HG03521 (cell line): ENCODE results near the gene CBLB.

Experiments used
- ATAC-seq: cut with Tn5 transposase; IDR thresholded peaks from one replicate; pipeline ENCODE4 v1.9.1; 2021; ENCODE audit warnings: mild to moderate bottlenecking, moderate library complexity; ENCODE audit not compliant: unreplicated experiment

Gene CBLB

DNA sequence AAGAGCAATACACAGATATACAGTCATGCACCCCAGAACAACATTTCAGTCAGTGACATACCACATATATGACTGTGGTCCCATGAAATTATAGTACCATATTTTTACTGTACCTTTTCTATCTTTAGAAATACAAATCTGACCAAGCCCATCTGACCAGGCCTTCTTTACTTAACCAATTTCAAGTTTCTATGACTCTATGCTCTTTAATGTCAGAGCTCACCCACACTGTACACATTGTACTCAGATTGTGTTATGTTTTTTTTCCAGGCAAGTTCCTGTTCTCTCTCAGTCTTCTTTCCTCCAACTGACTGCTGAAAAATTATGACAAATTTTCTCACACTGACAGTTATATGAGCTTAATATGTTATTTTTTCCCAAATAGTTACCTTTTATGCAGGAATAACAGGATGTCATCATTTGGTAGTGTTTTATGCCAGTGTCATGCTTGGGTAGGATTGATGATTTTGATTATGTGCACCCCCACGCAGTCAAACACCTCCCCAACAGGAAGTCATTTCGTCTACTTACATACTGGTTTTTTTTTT is 8.0 kb upstream of the CBLB start:
- ATAC-seq: no peak

- ATAC-seq: no peak
Measured at GRCh38 chr3:105869861-105870755, 1.3 kb upstream of the CBLB start.

DNA sequence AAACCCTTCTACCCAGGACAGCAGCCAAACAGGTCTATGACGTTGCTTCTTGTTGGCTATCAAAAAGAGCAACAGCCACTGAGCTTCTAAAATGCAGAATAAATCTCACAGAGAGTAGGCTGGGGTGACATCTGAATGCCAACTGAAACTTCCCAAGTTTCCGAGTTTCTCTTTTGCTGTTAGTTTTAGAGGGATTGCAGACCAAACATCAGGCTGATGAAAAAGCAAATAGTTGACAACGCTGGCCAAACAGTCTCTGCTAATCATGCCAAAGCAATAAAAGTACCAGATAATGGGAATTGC is 670 bp upstream of the CBLB start:
- ATAC-seq: no peak

DNA sequence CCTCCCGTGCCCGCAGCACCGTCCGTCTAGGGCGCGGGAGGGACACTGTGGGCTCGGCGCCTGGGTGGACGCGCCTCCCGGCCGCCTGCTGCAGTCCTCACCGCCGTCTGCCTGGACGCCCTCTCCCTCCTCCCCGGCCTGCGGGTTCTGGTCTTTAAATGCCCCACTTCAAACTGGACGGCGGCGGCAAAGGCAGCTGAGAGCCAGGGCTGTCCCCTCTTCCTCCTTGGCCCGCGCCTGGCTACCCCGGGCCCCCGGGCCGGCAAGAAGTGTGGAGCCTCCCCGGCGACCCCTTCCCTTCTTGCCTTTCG is 426 bp downstream of the CBLB start:
- ATAC-seq: peak; percentile 7

DNA sequence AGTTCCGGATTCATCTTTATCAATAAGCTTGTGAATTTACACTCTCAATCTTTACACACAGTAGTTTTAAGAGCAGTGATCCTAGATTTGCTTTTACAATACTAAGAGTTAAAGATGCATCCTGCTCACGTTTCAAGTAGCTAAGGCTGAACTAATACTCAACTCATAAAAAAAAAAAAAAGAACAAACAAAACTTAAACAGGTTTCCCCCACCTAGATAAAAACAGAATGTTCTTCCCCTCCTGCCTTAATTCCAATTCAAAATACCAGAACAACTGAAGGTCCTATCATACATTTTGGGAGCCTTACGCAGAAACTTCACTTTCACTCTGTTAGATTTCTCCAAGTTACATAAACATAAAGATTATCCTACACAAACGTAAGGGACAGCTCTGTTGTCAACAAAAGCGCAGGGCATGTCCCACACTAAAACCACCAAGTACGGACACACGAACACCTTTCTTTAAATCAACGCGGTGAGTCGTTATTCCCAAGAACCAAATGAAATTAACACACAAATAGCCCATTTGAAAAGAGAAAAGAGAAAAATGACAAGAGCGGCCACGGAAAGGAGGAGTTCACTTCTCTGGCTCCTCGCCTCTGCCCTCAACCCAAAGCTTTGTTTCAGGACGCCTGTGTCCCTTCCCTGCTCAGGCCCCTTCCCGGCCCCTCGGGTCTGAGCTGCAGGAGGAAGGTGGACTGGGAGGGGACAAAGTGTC is 941 bp downstream of the CBLB start:
- no peak for ATAC-seq

DNA sequence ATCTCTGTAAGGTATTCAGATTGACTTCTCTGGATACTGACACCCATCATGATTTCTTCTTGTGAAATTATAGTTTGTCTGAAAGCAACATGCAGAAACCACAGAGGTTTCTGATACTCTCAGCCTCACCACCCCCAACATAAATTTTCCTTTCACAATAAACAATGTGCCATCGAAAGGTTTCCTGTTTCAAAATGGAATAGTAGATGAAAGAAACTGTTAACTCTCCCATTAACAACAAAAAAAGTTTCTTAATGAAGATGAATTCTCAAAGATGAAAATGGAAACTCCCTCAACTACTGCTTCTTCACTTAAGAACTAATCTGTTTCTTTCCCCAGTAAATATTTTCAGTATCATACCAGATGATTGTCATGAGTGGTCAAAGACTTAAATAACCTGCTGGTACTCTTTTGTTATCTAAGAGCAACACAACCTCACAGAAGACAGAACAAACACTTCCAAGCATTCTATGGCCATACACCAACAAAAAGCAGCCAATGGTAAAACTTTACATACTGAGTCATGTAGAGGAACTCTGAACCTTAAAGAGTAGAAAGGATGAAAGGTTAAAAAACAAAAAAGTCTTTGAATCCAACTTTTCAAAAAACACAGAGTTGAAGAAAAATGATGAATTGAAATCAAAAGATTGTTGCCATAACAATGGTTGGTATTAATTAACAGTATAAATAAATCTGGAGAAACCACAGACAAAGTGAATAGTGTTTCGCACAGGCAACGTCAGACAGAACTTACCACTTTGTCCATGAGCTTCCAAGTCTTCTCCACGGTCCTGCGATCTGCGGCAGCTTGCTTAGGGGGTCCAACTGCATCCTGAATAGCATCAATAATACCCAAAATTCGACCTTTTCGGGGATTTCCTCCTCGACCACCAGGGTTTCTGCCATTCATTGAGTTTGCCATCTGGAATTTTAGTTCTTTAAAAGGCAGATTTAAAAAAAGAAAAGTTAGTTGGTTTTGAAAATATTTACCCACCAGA is 1.9 kb downstream of the CBLB start:
- ATAC-seq: peak; percentile 16

DNA sequence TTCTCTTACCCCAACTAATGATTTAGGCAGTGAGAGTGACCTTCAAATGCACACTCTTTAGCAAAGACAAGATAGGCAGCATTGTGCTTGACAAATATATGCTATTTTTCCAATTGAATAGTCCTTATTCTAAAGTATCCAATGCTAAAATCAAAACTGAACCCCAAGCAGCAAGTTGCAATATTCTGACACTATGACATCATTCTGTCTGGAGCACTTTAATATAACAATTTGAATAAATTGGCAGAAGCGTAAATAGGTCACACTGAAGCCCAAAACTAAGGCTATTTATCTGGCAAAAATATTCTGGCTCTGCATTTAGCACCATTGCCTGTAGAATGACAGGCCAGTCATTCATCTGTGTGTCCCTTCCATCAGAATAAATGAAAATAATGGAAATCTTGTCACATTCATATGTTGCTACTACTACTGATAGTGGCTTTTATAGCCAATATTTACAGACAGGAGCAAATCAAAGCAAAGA is 2.9 kb downstream of the CBLB start:
- no peak for ATAC-seq

DNA sequence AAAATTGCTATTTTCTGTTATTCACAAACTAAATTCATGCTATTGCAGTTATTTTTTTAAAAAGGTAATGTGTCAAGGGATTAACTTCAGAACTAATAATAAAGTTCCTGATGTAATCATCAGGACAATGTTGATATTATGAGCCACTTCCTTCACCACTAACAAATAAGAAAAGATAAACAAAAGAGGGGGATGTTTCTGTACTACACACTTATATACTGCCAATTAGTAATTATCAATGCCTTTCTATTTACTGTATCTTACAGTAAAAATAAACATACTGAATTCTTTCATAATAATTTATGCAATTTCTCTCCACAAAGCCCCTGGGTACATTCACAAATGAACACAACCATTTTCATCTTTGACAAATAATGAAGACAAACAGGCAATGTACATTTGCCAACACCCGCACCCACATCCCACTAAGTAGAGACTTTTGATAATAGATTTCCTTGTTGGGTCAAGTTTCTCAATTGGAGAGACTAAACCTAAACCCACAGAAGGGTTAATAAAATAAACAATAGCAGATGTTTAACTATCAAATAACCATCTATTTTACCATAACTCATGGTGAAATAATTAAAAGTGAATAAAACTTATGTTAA is 3.7 kb downstream of the CBLB start:
- ATAC-seq: no peak

DNA sequence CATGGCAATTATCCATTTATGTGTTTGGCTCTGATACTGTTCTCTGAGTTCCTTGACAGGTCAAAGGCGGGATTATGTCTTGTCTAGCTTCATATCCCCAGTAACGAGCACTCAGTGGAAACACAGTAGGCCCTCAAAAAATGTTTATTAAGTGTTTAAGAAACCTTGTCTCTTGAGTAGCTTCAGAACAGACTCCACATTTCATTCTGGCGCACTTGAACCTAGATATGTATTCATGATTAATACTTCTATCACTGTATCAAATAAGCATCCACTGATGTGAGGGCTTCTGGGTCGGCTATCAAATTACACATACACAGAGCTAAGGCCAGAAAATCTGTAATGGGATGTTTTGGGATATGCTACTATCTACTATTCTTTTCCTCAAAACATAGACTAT is 4.6 kb downstream of the CBLB start:
- ATAC-seq: no peak

GRCh38 chr3:105863608-105864007 is 5.2 kb downstream of the CBLB start:
- ATAC-seq: no peak

DNA sequence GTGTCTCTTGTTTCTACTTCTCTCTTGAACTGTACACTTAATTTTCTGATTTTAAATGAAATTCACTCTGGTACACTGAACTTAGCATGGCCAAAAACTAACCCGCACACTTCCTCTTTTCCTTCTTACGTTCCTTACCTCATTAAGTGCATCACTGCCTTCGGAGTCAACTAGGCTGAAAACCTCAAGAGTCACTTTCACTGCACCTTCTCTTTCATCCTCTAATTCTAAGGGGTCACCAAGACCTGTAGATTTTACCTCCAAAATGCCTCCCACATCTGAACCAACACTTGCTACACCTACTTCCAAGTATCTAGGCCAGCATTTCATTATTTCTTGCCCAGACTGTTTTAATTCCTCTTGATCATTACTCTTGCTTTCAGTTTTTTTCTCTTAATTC is 6.6 kb downstream of the CBLB start:
- ATAC-seq: peak; percentile 62

GRCh38 chr3:105860641-105861040 is 8.2 kb downstream of the CBLB start:
- ATAC-seq: no peak

DNA sequence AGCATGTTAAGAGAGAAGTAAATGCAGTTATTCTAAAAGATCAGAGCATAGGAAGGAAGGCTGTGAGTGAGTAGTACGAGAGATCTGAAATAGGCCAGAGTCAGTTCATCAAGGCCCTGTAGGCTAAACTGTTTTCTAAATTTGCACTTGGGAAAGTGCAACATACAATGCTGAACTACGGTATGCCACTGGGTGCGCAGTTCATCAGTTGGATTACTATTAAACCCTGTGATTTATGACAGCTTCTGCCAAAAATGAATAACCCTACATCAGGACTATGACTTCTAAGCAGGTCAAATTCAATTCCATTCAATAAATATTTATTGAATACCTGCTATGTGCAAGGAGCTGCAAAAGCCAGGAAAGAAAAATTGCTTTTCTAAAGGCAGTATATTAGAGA is 10.8 kb downstream of the CBLB start:
- ATAC-seq: no peak

GRCh38 chr3:105857601-105858000 is 11.2 kb downstream of the CBLB start:
- no peak for ATAC-seq

GRCh38 chr3:105856605-105857004 is 12.2 kb downstream of the CBLB start:
- no peak for ATAC-seq

DNA sequence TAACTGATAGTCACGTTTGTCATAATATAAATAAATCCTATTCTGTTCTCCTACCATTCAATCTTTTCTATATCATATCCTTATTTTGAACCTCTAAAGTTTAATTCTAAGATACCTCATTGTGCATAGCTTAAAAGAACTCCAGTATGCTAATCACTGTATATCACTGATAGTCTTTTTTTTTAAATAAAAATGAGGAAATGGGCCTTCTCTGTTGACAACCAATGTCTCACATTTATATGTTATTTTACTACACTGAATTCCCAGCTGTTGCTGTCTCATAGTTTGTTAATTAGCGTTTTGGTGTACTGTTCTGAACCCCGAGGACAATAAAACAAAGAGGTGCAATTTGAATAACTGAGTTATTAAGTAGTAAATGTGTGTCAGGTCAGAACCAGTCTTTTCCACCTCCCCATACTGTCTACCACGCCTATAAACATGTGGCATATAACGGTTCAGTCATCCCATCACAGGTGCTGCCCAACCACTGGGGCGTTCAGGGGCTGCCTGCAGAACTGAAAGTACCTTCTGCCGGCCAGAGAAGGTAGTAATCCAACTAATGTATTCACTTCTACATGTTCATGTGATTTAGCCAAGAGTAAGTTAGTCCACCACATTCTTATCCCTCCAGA is 14.9 kb downstream of the CBLB start:
- ATAC-seq: peak; percentile 91

GRCh38 chr3:105851582-105851981 is 17.2 kb downstream of the CBLB start:
- no peak for ATAC-seq

DNA sequence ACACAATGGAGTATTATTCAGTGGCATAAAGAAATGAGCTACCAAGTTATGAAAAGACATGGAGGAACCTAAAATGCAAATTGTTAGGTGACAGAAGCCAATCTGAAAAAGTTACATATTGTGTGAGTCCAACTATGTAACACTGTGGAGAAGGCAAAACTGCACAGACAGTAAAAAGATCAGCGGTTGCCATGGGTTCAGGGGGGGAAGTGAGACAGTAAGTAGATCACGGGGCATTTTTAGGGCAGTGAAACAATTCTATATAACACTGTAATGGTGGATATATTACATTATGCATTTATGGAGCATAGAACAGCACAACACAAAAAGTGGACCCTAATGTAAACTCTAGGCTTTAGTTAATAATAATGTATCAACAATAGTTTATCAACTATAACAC is 17.6 kb downstream of the CBLB start:
- ATAC-seq: no peak

DNA sequence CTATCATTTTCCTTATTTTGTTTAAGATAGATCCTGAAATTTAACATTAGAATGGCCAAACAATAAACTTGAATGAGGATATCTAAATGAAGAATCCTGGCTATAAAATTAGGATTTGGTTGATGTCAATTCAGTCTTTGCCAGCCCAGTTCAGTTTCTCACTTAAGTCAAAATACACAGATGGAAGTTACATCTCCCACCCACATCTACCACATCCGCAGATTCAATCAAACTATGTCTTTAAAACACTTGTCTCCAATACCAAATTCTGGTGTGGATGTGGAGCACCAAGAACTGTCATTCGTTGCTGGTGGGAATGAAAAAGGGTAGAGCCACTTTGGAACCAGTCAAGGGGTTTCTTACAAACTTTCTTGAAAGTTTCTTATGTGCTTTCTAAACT is 18.2 kb downstream of the CBLB start:
- no peak for ATAC-seq

GRCh38 chr3:105848821-105849220 is 20.0 kb downstream of the CBLB start:
- no peak for ATAC-seq
